Neural cell (in vitro differentiated cells): Measurements from ENCODE around the gene ZNF554. TPM values are rescaled to one million over a fixed set of nuclear protein-coding genes. Genes with fewer than 3 reads are reported as not detected.

Experiments used
- H2AFZ ChIP-seq: fragments of 200-600, 300-800 bp; sonication (generic), shearing (Covaris generic); 2 replicates; pipeline ENCODE4 v1.6.0; 2014; ENCODE audit warnings: low read depth, mild to moderate bottlenecking, antibody characterized with exemption, low read length, moderate library complexity
- H3F3A ChIP-seq: fragments of 200-600 bp; shearing (Covaris generic); 2 replicates; pipeline ENCODE4 v1.6.1; 2016; ENCODE audit warnings: mild to moderate bottlenecking, moderate library complexity, mixed read lengths, antibody characterized with exemption, low read length; ENCODE audit not compliant: insufficient read depth, poor library complexity, severe bottlenecking
- H3K27ac ChIP-seq: fragments of 200-600, 300-800 bp; sonication (generic), shearing (Covaris generic); 2 replicates; pipeline ENCODE4 v1.5.1; 2014; ENCODE audit warnings: mild to moderate bottlenecking, low read length, moderate library complexity
- H3K27me3 ChIP-seq: fragments of 300-800, 200-600 bp; sonication (generic), shearing (Covaris generic); 2 replicates; pipeline ENCODE4 v1.6.0; 2014; ENCODE audit warnings: mild to moderate bottlenecking, low read depth, low read length, moderate library complexity; ENCODE audit not compliant: insufficient read depth
- H3K36me3 ChIP-seq: fragments of 300-800, 200-600 bp; sonication (generic), shearing (Covaris generic); 2 replicates; pipeline ENCODE4 v1.5.1; 2014; ENCODE audit warnings: mild to moderate bottlenecking, antibody characterized with exemption, low read length, moderate library complexity; ENCODE audit not compliant: insufficient read depth
- H3K4me2 ChIP-seq: fragments of 300-800, 200-600 bp; sonication (generic), shearing (Covaris generic); 2 replicates; pipeline ENCODE4 v1.6.0; 2014; ENCODE audit warnings: mild to moderate bottlenecking, low read length
- H3K4me3 ChIP-seq: fragments of 300-800, 200-600 bp; sonication (generic), shearing (Covaris generic); 2 replicates; pipeline ENCODE4 v1.5.1; 2014; ENCODE audit warnings: mild to moderate bottlenecking, low read length, moderate library complexity
- H3K79me2 ChIP-seq: fragments of 200-600 bp; shearing (Covaris generic); replicated peaks from 2 replicates; pipeline ENCODE4 v1.6.0; 2014; ENCODE audit warnings: mild to moderate bottlenecking, low read length, moderate library complexity; ENCODE audit not compliant: insufficient read depth
- H3K9ac ChIP-seq: fragments of 300-800, 200-600 bp; sonication (generic), shearing (Covaris generic); 2 replicates; pipeline ENCODE4 v1.6.1; 2016; ENCODE audit warnings: mild to moderate bottlenecking, low read length, mixed read lengths
- H3K9me2 ChIP-seq: fragments of 200-600 bp; shearing (Covaris generic); 2 replicates; pipeline ENCODE4 v1.6.1; 2016; ENCODE audit warnings: mild to moderate bottlenecking, low read length, mixed read lengths; ENCODE audit not compliant: insufficient read depth
- H3K9me3 ChIP-seq: fragments of 200-600, 300-800 bp; sonication (generic), shearing (Covaris generic); 2 replicates; pipeline ENCODE4 v1.6.1; 2016; ENCODE audit warnings: mild to moderate bottlenecking, mixed run types, low read length, moderate library complexity, mixed read lengths
- H4K20me1 ChIP-seq: fragments of 200-600 bp; shearing (Covaris generic); 2 replicates; pipeline ENCODE4 v1.6.1; 2016; ENCODE audit warnings: mild to moderate bottlenecking, mixed run types; ENCODE audit not compliant: insufficient read depth
- CTCF ChIP-seq: fragments of 450-650 bp; IDR thresholded peaks from 2 replicates; pipeline ENCODE4 v1.5.1; 2014; ENCODE audit warnings: antibody characterized with exemption, mild to moderate bottlenecking, moderate library complexity; ENCODE audit not compliant: poor library complexity, severe bottlenecking
- EP300 ChIP-seq: fragments of 450-650 bp; conservative IDR thresholded peaks from 2 replicates; pipeline ENCODE4 v1.6.1; 2014; ENCODE audit warnings: antibody characterized with exemption, mild to moderate bottlenecking, moderate library complexity; ENCODE audit not compliant: poor library complexity, severe bottlenecking
- EZH2 ChIP-seq: fragments of 200-600, 300-800 bp; shearing (Covaris generic), sonication (generic); IDR thresholded peaks from 2 replicates; pipeline ENCODE4 v1.6.1; 2014; ENCODE audit warnings: antibody characterized with exemption, low read length, borderline replicate concordance, mild to moderate bottlenecking; ENCODE audit not compliant: insufficient read depth, poor library complexity, severe bottlenecking
- MXI1 ChIP-seq: fragments of 450-650 bp; conservative IDR thresholded peaks from 2 replicates; pipeline ENCODE4 v1.6.1; 2014; ENCODE audit warnings: antibody characterized with exemption, mild to moderate bottlenecking; ENCODE audit not compliant: poor library complexity, severe bottlenecking
- POLR2AphosphoS5 ChIP-seq: IDR thresholded peaks from 2 replicates; pipeline ENCODE4 v1.6.1; 2012
- RAD21 ChIP-seq: fragments of 450-650 bp; conservative IDR thresholded peaks from 2 replicates; pipeline ENCODE4 v1.6.1; 2014; ENCODE audit warnings: antibody characterized with exemption, mild to moderate bottlenecking, moderate library complexity
- REST ChIP-seq: IDR thresholded peaks from 2 replicates; pipeline ENCODE4 v1.6.1; 2012; ENCODE audit warnings: borderline replicate concordance
- SMC3 ChIP-seq: fragments of 450-650 bp; conservative IDR thresholded peaks from 2 replicates; pipeline ENCODE4 v1.6.1; 2014; ENCODE audit warnings: antibody characterized with exemption, mild to moderate bottlenecking, moderate library complexity; ENCODE audit not compliant: poor library complexity
- TAF1 ChIP-seq: IDR thresholded peaks from 2 replicates; pipeline ENCODE4 v1.6.1; 2012; ENCODE audit warnings: low read depth
- polyA plus RNA-seq: library from polyadenylated mRNA; depleted of rRNA; stranded (reverse); fragments of >200 nt; gene quantifications from 2 replicates; pipeline ENCODE4 v1.2.3, GENCODE V29; 2014

ZNF554 gene
- polyA plus RNA-seq, 1 donor from 2014 or later: 22.5 TPM

- Histone ChIP-seq H3K4me3 (no peak overlapping the region), H3K27ac (no peak overlapping the region), H4K20me1 (no peaks in the 10 kb centered on the region), H3K4me2 (no peak overlapping the region), H3K9me2 (no peaks in the 10 kb centered on the region), H3K79me2 (peaks cover 53% of the 10 kb centered on the region), H3K27me3 (no peaks in the 10 kb centered on the region), H3F3A (no peaks in the 10 kb centered on the region), H2AFZ (no peak overlapping the region), H3K9me3 (no peaks in the 10 kb centered on the region), H3K36me3 (no peaks in the 10 kb centered on the region), H3K9ac (no peak overlapping the region)
- TF ChIP-seq SMC3 (no peak), RAD21 (no peak), CTCF (no peak), EZH2 (no peak), POLR2AphosphoS5 (no peak), REST (no peak), MXI1 (no peak), EP300 (no peak), TAF1 (no peak)
These were observed 44.6 kb upstream of the ZNF554 start for GRCh38 chr19:2774953-2775555.

- Histone ChIP-seq H3K27ac (no peak overlapping the region), H3K27me3 (no peaks in the 10 kb centered on the region), H3K79me2 (peaks cover 56% of the 10 kb centered on the region), H3K9me3 (no peaks in the 10 kb centered on the region), H3K9ac (no peak overlapping the region), H3K36me3 (no peaks in the 10 kb centered on the region), H3K4me3 (no peak overlapping the region), H4K20me1 (no peaks in the 10 kb centered on the region), H3K4me2 (no peak overlapping the region), H2AFZ (no peak overlapping the region), H3F3A (no peaks in the 10 kb centered on the region), H3K9me2 (no peaks in the 10 kb centered on the region)
- TF ChIP-seq POLR2AphosphoS5: no peak
- no peak for TF ChIP-seq SMC3
- TF ChIP-seq CTCF: no peak
- TF ChIP-seq EZH2: no peak
- no peak for TF ChIP-seq TAF1
- TF ChIP-seq REST: no peak
- TF ChIP-seq RAD21: no peak
- TF ChIP-seq MXI1: no peak
- no peak for TF ChIP-seq EP300
These were observed 43.9 kb upstream of the ZNF554 start for GRCh38 chr19:2775556-2776430.
